ENCODE measurements around the gene INHBA. TPM values are rescaled to one million over a fixed set of nuclear protein-coding genes. Genes with fewer than 3 reads are reported as not detected.

INHBA gene
- total and polyA plus RNA-seq, 9 of the 15 experiments (the other 6 are each of a cell fraction or from before 2014, with no cell fraction given), result 0.02 to 0.04 TPM; not detected in 7

DNA sequence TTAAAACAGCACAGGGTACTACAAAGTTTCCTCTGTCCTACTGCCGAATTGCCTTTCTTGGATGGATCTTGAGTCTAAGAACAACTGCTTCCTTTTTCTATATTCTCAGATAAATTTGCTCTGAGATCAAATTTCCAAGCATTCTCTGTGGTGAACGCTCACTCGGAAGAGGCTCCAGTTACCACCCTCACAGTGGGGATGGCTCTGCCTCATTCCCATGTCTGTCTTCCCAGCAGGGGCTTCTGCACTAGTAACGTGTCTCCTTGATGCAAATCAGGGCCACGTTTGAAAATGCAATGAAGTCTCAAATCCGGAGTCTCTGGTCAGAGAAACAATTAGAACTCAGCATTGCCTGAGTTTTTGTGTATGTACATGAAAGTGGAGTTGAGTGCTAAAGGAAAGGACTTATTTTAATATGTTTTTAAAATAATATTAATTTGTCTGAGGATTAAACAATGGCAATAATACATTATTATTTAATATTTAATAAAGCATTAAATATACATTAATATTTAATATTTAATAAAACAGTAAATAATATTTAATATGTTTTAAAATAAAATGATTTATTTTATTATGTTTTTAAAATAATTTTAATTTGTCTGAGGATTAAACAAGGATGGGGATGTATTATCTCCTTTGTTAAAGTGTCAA, 61.8 kb downstream of the INHBA start:
- intact Hi-C loops (cut with micrococcal nuclease), result no loop called here
- FAIRE-seq, result no peak

DNA sequence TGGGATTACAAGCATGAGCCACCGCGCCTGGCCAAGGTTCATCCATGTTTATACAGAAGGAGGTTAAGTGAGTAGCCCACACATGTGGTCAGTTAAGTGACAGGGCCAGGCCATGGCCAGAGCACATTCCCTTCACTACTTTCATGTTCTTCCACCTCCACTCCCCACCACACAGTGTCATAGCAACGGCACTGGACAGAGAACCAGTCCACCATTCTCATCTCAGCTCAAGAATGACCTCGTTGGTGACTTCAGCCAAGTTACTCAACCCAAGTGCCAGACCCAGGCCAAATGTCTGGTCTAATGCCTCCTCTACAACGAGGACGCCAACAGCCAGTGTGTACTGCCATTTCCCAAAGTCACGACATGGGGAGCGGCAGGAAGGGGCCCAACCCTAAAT, 62.4 kb downstream of the INHBA start:
- H3K79me2 ChIP-seq (ENCODE audit: control insufficient read depth, insufficient read depth, low read length), result no peaks in the 10 kb centered on the region
- H3K4me3 ChIP-seq, result no peak overlapping the region
- DNase-seq (ENCODE audit: extremely low read depth in 1 of 4, low spot score in 3 of 4) (no peak), FAIRE-seq (no peak), ATAC-seq (no peak)
- H3K4me1 ChIP-seq (replicated peaks in 1 of 2; ENCODE audit: control insufficient read depth in 2 of 2, insufficient read depth in 2 of 2, low read length in 2 of 2), result no peaks in the 10 kb centered on the region
- WGBS (ENCODE audit: insufficient coverage, low coverage, missing lambda C conversion rate), result 0% methylated on average over 8 of the region's 8 CpGs
- no peaks in the 10 kb centered on the region for H3K9me1 ChIP-seq (ENCODE audit: control insufficient read depth, insufficient read depth, low read length)
- intact Hi-C loops (cut with micrococcal nuclease), result no loop called here
- H2AFZ ChIP-seq (ENCODE audit: low read depth, low read length), result no peak overlapping the region
- H3K4me2 ChIP-seq (ENCODE audit: insufficient read depth, low read length), result no peak overlapping the region
- BruUV-seq (replicated peaks), result no TSS peak
- POLR2A ChIA-PET, result no interaction called here
- CTCF ChIA-PET (ENCODE audit: low intra/inter-chr PET ratio), result no interaction called here
- in situ Hi-C loops (cut with MboI), result no loop called here
- no peaks in the 10 kb centered on the region; the same call in 1 of the 2 replicates for H3K9me3 ChIP-seq (replicated peaks; ENCODE audit: control insufficient read depth, insufficient read depth, low read depth, low read length)
- H3K27ac ChIP-seq (ENCODE audit: extremely low read depth, low read depth, low read length), result no peak overlapping the region
- no peak overlapping the region for H3K9ac ChIP-seq (ENCODE audit: insufficient read depth in 1 of 2, low read depth in 2 of 2, low read length in 2 of 2)
- no peaks in the 10 kb centered on the region for H3K36me3 ChIP-seq (ENCODE audit: control insufficient read depth, insufficient read depth, low read length)
- no peaks in the 10 kb centered on the region for H4K20me1 ChIP-seq (replicated peaks; ENCODE audit: control insufficient read depth, insufficient read depth, low read length)
- no peaks in the 10 kb centered on the region for H3K27me3 ChIP-seq (ENCODE audit: control insufficient read depth in 2 of 2, insufficient read depth in 2 of 2, low read length in 2 of 2)
- TF ChIP-seq PML (IDR thresholded peaks at IDR 0.05; ENCODE audit: low read length) (no peak), SMARCA5 (IDR thresholded peaks at IDR 0.05) (no peak), CBFB (CRISPR knock-in tag; IDR thresholded peaks at IDR 0.05) (no peak), ZBTB8A (IDR thresholded peaks at IDR 0.05; ENCODE audit: partially characterized antibody) (no peak), ARID1B (IDR thresholded peaks at IDR 0.05) (no peak), MYBL2 (IDR thresholded peaks at IDR 0.05; ENCODE audit: low read depth) (no peak), MYBL2 (CRISPR knock-in tag; IDR thresholded peaks at IDR 0.05; ENCODE audit: borderline replicate concordance) (no peak), ZNF212 (CRISPR knock-in tag; IDR thresholded peaks at IDR 0.05) (no peak), IFI16 (CRISPR knock-in tag; IDR thresholded peaks at IDR 0.05) (no peak), ZNF124 (CRISPR knock-in tag; IDR thresholded peaks at IDR 0.05) (no peak), ZC3H11A (IDR thresholded peaks at IDR 0.05; ENCODE audit: low read depth, low read length) (no peak), TARDBP (IDR thresholded peaks at IDR 0.05) (no peak), ZNF175 (CRISPR knock-in tag; IDR thresholded peaks at IDR 0.05; ENCODE audit: low read depth) (no peak)

More for the DNA sequence above, 61.8 kb downstream of the INHBA start:
- Histone ChIP-seq H3K36me3 (ENCODE audit: control insufficient read depth, insufficient read depth, low read length) (no peaks in the 10 kb centered on the region), H3K9ac (ENCODE audit: insufficient read depth in 1 of 2, low read depth in 2 of 2, low read length in 2 of 2) (no peak overlapping the region), H3K27me3 (ENCODE audit: control insufficient read depth in 2 of 2, insufficient read depth in 2 of 2, low read length in 2 of 2) (no peaks in the 10 kb centered on the region), H4K20me1 (replicated peaks; ENCODE audit: control insufficient read depth, insufficient read depth, low read length) (no peaks in the 10 kb centered on the region), H3K9me3 (replicated peaks; ENCODE audit: control insufficient read depth, insufficient read depth, low read depth, low read length) (no peaks in the 10 kb centered on the region; the same call in 1 of the 2 replicates), H3K4me2 (ENCODE audit: insufficient read depth, low read length) (no peak overlapping the region), H3K79me2 (ENCODE audit: control insufficient read depth, insufficient read depth, low read length) (no peaks in the 10 kb centered on the region), H3K27ac (ENCODE audit: extremely low read depth, low read depth, low read length) (no peak overlapping the region), H3K9me1 (ENCODE audit: control insufficient read depth, insufficient read depth, low read length) (no peaks in the 10 kb centered on the region), H3K4me1 (replicated peaks in 1 of 2; ENCODE audit: control insufficient read depth in 2 of 2, insufficient read depth in 2 of 2, low read length in 2 of 2) (no peaks in the 10 kb centered on the region), H3K4me3 (no peak overlapping the region), H2AFZ (ENCODE audit: low read depth, low read length) (no peak overlapping the region)
- ATAC-seq (no peak), DNase-seq (ENCODE audit: extremely low read depth in 1 of 4, low spot score in 3 of 4) (no peak)
- no TSS peak for BruUV-seq (replicated peaks)
- 1% methylated on average over 6 of the region's 6 CpGs for WGBS (ENCODE audit: insufficient coverage, low coverage, missing lambda C conversion rate)
- in situ Hi-C loops (cut with MboI), result no loop called here
- TF ChIP-seq, protein P1, sequence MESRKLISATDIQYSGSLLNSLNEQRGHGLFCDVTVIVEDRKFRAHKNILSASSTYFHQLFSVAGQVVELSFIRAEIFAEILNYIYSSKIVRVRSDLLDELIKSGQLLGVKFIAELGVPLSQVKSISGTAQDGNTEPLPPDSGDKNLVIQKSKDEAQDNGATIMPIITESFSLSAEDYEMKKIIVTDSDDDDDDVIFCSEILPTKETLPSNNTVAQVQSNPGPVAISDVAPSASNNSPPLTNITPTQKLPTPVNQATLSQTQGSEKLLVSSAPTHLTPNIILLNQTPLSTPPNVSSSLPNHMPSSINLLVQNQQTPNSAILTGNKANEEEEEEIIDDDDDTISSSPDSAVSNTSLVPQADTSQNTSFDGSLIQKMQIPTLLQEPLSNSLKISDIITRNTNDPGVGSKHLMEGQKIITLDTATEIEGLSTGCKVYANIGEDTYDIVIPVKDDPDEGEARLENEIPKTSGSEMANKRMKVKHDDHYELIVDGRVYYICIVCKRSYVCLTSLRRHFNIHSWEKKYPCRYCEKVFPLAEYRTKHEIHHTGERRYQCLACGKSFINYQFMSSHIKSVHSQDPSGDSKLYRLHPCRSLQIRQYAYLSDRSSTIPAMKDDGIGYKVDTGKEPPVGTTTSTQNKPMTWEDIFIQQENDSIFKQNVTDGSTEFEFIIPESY (CRISPR knock-in tag; IDR thresholded peaks at IDR 0.05), result no peak
- CTCF ChIA-PET (ENCODE audit: low intra/inter-chr PET ratio), result no interaction called here
- POLR2A ChIA-PET, result no interaction called here
